NCI-H524 treated with DMSO at 0.1 percent for 48 hours (cell line): ENCODE measurements around the gene DCP1B.

Experiments used
- DNase-seq: peaks from one replicate; lab custom pipeline; 2025; lab: John Stamatoyannopoulos, UW

The DCP1B gene

DNA sequence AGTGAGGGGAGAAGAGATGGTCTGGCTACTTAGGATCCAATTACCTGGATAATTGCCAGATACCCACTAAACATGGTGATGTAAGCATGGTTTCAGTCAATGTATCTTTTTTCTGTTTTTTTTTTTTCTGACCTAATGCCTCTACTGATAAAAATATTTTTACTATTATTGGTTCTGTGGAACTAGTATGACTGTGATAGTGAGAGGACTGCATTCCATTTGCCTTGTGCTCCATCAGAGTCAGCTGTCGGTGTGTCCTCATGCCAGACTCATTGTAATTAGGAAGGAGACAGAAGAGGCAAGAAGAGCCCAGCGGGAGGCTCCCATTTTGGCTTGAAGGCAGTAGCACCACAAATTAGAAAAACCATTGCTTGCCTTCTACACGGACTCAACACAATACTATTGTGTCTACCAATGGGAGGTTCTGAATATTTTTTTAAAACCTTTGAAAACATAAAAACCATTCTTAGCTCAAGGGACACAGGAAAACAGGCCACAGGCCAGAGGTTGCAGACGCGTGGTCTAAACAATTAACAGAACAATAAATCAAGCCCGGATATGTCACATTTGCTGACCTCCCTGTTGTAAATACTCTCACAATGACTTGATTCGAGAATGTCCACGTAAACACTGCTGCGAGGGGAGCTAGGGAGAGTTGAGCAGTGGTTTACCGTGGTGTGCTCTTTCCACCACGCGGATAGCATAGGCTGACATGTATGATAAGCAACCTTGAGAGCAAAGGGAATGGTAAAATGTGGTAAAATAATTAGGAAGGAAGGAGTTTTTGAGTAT lies 13.5 kb upstream of the DCP1B start:
- no peak for DNase-seq

DNA sequence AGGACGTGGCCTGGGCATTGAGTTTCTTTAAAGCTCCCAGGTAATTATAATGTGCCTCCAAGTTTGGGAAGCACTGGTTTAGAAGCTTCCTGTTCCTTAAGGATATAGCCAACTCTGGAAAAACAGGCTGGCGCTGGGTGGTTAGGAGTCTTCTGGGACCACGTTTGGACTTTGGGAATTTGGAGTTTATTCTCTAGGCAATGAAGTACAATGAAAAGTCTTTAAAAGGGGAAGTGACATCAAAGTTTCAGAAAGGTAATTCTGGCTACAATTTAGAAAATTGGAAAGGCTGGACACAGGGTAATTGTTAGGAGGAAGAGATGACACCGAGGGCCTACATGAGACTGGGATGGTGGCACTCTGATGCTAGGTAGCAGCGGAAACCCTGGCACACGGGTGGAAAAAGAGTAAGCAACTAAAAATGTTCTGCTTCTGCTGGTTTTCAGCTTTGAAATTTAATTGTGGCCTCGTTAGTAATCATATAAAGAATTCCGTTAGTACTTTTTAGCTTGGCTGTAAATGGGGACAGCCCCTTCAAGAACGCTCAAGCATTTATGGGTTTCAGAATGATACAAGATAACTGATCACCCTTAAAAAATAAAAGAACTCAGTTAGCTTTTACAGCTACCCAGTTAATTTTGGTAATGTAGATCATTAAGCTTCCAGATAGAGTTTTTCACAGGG lies 12.7 kb upstream of the DCP1B start:
- DNase-seq: no peak

DNA sequence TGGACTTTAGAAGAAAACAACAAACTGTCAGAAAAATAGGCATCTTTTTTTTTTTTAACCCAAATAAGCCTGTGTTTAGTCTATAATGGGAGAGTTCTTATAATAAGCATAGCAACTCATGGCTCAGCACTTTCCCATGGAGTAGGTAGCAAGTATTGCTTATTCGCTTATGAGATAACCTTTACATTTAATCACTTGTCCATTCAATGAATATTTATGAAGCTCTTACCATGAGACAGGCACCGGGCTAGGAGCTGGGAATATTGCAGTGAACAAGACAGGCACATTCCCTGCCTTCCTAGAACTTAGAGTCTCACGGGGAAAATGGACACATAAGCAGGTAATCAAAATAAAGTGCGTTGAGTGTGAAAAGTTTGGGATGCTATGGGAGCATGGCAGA lies 10.0 kb upstream of the DCP1B start:
- no peak for DNase-seq

DNA sequence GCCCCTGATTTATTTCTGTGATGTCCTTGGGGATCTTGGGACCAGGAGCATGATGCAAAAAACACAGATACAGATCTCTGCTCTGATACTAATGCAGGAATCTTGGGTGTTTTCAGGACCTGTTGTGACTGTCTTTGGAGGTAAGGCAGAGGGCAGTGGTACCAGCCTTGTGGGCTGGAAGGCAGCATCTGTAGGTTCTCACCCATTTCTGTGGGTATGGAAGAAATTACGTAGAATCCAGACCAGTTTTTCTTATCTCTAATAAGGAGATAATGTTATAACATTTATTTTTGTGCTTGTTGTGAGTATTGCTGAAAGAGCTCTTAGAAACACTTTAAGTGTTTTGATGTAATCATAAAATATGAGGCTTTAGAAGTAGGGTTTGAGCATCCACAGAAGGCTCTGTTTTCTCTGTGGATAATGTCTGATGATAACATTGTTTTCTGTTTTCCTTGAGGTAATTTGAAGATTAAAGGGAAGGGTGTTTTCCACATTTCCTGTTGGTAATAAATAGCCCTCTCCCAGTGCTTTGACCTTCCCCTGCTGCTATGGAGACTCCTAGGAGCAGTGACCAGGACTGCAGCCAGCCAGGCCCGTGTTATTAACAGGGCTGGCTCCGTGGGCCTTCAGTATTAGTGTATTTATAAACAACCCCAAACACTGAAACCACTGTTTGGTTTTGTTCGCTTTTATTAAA lies 9.4 kb upstream of the DCP1B start:
- no peak for DNase-seq

DNA sequence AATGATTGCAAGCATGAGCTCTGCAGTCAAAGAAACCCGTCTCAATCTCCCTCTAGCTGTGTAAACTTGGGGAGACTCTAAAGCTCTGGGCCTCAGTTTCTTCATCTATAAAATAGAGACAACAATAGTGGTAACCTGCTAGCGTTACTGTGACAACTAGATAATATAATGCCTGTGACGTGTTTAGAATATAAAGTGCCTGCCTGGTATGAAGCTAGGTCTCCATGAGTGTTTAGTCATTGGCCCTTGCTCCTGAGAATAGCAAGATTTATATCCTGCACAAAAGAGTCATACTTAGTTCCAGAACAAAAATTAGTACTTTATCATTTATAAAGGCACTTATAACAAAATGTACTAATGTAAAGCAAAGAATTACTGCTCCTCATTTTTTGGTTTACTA lies 8.8 kb upstream of the DCP1B start:
- DNase-seq: no peak

DNA sequence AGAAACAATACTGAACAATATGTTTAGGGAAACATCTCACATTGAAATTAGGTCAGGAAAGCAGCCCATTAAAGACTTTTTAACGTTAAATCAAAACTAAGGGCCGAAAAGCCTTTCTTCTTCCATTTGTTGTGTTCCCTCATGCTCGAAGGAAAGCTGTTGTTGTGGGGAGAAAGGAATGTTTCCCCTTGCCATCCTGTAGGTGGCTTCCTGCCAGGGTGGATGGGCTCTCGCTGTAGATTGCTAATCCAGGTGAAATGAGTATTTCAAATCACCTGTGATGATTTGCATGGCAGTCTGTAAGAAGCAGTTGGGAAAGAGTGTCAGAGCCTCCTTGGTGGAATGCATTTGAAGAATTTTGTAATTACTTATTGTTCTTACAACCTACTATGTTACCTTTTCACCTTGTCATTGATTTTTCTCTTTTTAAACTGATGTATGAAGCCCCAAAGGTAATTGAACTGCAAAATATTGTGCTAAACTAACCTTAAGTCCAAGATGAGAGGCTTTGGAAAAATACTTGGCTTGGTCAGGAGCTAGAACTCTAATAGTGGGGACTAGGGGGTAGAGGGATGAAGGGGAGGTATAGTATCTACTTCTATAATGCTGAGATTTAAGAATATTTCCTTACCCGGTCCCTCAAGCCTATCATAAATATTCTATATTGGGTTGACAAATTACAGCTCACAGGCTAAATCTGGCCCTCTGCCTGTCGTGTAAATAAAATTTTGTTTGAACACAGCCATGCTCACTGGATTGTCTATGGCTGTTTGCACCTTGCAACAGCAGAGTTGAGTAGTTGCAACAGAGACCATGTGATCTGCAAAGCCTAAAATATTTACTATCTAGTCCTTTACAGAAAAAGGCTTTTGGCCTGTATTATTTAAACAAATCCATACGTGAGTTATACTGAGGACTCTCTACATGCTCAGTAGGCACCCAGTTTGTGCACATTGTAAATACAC lies 7.7 kb upstream of the DCP1B start:
- DNase-seq: no peak

DNA sequence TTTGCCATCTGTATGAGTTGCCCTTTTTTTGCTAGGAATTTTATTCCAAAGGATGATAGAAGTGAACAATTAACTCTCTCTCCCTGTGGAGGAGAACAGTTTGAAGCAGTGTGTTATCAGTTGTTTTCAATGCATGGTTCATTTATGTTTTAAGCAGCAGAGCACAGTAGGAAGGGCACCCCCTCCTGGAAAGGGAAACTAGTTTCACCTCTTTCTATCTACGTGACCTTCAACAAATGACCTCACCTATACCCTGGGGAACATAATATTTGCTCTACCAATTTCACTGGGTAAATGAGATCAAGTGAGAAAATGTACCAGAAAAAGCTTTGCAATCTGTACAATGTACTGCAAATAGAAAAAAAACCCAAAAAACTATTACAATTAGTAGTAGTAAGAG lies 5.4 kb upstream of the DCP1B start:
- DNase-seq: no peak

DNA sequence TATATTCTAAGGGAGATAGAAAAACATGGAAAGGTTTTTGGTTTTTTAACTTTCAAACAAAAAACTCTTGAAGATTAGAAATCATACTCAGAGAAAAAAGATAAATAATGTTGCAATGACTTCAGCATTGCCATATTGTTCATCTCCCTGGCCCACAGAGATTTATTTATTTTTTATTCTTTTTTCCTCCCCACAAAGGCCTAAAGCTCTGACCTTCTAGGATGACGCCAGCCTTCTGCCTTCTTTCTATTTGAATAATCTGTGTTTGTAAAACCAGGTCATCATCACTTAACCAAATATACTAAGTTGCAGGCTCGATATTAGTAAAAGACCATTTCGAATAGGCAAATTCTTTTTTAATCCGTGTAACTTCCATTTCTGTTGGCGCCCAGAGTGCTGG lies 4.4 kb upstream of the DCP1B start:
- no peak for DNase-seq

DNA sequence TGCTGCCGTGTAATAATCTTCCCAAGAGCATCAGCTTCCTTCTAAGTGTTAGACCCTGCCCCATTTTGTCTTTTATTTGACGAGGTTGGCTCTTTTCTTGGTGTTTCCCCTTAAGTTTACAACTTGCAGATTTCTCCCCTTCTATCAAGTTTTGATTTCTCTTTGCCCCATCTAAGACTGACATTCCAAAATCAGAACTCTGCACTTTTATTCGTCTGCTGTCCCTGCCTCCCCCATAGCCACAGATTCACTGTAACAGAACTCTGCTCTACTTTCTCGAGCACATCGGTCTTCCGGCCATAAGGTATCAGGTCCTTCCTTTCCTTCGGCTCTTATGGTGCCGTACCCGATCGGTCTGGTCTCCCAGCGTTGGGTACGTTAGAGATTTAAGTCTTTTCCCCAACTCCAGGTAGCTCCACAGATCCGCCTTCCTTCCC lies 563 bp downstream of the DCP1B start:
- no peak for DNase-seq

DNA sequence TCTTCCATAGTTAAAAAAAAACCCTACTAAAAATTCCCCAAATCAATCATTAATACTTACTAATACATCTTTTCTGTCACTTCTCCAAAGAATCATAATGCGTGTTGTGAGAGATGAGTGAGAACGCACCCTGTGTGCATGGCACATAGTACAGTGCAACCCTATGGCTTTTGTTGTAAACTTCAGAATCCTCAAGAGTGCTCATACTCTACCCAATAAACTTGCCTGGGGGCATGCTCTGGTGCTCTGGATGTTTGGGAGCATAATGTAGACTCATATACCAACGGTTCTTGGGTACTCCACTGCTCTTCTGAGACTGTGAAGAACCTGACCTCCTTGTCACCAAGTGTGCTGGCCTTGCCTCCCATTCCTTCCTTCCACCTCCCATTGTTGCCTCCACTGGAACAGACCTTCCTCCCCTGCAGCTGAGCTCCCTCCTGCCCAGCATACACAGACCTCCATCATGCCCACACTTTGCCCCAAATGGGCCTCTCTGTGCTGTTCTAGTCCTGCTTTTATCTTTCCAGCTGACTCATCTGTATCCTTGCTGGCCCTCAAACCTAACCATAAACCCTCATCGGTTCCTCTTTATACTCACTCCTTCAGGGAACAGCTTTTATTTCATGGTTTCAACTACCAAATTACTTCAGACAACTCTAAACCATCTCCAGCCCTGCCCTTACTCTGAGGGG lies 8.9 kb downstream of the DCP1B start:
- no peak for DNase-seq

DNA sequence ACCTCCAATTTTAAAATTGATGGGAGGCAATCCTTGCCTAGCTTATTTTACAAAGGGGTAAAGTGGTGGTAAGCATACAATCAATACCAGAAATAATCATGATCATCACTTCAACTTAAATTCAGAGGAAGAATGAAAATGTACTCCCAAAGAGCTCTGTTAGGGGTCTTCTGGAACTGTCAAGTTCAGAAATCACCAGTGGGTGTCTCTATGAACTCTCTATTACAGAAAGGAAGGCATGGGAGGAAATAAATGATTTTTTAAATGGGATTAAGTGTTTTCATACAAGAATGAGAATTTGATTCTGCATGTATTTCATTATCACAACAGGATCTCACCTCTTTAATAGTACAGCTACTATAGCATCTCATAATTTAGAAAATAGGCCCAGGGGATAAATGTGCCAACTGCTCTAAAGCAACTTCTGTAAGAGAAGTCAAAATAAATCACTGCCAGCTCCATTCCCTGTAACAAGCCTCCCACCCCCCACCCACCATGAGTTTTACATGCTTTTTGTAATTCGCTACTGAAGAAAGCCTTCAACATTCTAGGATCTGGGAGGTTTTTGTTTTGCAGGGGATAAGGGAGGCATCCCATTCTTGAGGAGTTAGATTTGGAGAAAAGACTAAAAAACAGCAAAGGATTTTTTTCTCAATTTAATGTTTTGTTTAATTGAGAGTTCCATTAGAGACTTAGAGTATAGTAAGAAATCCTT lies 9.7 kb downstream of the DCP1B start:
- no peak for DNase-seq

DNA sequence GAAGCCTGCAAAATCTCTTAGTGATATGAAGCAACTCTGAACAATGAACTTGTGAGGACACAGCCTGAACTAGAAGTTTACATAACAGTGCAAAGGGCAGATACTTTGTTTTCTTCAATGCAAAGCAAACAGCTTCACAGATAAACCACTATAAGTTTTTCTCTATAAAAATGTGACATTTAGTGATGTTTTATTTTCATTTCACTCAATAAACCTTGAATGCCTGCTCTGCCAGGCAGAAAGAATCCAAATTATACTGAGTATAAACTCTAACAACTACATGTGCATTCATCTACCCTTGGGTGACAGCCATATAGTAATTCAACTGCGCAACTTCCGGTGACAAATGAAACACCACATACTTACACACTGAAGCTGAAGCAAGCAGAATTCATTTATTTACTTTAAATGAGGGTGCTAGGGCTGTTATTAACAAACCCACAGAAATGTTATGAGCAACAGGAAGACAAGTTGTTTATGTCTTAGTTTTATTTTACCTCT lies 10.3 kb downstream of the DCP1B start:
- no peak for DNase-seq

DNA sequence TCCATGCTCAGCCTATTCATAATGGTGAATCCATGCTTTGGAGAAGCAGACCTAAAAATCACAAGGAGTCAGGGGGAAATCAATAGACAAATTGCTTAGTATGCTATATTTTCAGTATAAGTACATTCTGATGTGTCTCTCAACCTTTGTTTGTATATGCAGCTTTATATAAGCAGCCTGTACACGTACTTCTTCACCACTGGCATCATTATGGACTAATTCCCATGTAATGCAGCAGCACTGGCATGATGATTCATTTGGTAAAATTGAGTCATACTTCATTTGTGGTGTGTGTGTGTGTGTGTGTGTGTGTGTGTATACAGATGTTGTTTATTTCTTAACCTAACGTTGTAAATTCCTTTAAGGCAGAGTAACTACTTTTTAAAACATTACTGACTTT lies 10.9 kb downstream of the DCP1B start:
- no peak for DNase-seq

DNA sequence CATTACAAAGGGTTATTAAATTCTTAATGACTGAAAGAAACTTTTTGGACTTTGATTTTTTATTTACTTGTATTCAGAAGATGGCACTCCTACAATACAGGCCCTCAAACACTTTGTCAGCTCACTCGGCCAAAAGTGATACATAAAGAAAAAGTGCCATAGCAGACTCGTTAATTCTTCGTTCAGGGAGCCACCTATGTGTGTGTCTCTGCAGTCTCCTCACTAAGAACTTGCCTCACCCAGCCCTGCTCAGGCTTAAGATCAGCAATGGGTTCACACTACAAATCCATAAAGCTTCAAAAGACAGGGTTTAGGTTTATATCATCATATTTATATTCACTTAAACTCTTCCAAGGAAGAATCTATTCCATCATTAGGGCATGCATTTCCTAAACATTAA lies 11.5 kb downstream of the DCP1B start:
- no peak for DNase-seq

DNA sequence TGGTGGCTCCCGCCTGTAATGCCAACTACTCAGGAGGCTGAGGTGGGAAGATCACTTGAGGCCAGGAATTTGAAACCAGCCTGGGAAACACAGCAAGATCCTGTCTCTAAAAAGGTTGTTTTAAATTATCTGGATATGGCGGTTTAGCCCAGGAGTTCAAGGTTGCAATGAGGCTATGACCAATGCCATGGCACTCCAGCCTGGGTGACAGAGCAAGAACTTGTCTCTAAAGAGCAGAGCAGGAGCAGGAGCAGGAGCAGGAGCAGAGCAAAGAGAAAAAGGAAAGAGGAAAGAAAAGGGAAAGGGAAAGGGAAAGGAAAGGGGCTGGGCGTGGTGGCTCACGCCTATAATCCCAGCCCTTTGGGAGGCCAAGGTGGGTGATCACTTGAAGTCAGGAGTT lies 15.1 kb downstream of the DCP1B start:
- DNase-seq: no peak

DNA sequence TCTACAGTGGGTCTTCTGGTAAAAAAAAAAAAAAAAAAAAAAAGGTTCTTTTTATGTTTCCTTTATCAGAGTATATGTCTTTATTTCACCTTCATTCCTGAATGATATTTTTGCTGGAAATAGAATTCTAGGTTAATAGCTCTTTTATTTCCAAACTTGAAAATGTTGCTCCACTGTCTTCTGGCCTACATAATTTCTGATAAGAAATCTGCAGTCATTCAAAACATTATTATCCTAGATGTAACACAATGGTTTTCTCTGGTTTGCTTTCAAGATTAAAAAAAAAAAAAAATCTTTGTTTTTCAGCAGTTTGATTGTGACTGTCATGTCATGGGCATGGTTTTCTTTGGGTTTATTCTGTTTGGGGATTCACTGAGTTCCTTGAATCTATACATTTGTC lies 19.5 kb downstream of the DCP1B start:
- DNase-seq: no peak

DNA sequence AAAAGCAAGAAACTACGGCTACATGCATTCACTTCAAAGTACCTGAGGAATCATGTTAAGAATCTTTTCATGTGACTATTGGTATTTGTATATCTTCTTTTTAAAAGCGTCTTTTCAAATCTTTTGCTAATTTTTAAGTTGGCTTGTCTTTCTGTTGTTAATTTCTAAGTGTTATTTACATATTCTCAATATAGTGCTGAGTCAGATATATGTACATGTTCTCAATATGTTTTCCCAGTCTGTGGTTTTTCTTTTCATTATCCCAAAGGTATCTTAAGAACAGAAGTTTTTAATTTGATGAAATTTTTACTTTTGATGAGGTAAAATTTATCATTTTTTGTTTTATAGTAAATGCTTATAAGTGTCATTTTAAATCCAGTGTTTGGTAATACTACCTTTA lies 24.0 kb downstream of the DCP1B start:
- no peak for DNase-seq

DNA sequence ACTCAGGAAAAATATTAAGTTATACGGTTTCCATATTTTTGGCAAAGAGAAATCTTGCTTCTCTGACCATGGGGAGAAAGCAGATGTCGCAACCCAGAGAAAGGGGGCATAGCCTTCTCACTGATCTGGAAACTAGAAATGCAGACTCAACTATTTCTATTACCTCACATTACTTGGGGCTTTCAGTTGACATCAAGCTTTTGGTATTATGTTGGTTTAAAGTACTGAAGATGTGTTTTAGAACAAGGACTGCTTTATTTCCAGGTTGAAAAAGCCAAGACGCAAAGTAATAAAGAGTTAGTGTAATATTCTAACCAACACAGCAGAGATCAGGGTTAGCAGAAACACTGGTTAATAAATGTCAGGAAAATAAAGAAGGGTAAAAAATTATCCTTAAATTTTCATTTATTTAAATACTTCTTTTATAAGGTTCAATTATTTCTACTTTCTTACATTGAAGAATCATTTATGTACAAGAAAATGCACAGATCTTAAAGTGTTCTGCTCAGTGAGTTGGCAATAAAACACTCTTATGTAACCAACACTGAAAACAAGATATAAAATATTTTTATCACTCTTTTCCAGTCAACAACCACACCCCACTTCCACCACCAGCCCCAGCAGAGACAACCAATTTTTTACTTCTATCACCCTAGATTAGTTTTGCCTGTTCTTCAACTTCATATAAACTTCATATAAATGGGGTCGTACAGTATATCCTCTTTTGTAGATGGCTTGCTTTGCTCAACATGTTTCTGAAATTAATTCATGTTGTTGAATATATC lies 26.0 kb downstream of the DCP1B start:
- no peak for DNase-seq

DNA sequence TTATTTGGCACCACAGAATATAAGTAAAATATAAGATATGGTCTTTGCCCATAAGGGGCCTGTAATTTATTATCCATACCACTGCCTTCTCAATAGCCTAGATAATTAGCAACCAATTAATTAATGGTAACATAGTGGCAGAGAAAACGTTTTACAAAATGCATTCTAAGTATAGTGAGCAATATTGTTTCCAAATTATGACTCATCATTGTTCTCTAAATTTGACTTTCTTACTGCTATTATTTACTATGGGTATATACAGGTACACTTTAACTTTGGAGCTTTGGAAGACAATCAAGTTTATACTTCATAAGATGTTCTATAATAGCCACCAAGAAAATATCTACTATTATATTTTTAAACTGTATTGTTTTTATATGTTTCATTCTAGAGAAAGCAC lies 26.7 kb downstream of the DCP1B start:
- no peak for DNase-seq

DNA sequence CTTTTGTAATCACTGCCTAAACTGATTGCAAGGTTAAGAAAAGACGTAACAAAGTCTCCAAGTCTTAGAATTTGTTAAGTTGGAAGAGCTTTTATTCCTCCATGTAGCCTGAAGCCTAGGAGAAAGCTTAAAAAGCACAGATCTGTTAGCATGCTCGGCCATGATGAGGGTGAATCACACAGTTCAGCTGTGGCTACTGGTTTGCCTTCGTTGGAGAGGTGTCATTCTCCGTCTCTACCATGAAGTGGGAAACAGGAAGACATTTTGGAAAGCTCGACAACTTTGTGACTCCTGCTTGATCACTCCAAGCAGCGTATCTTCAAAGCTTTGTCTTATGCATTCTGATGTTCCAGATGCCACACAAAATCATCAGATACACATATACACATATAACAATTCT lies 27.1 kb downstream of the DCP1B start:
- no peak for DNase-seq
